ENCODE results near the gene ZNF568. TPM values are rescaled to one million over a fixed set of nuclear protein-coding genes. Genes with fewer than 3 reads are reported as not detected.

Gene ZNF568
- polyA plus RNA-seq, 5 donors, result 19.3 to 31.0 (median 27.9) TPM

- no peak for DNase-seq
These were observed 81.2 kb downstream of the ZNF568 start for GRCh38 chr19:36997152-36997842.

- DNase-seq, result no peak
These were observed 81.7 kb downstream of the ZNF568 start for GRCh38 chr19:36997843-36998235.

- DNase-seq, result no peak
These were observed 83.2 kb downstream of the ZNF568 start for GRCh38 chr19:36999313-36999712.

GRCh38 chr19:37007587-37008220, 91.6 kb downstream of the ZNF568 start:
- DNase-seq, result peak; percentile 61 to 82

- no peak for DNase-seq
These were observed 93.7 kb downstream of the ZNF568 start for GRCh38 chr19:37009871-37010270.

- no peak for DNase-seq
These were observed 96.1 kb downstream of the ZNF568 start for GRCh38 chr19:37012093-37012745.

DNA sequence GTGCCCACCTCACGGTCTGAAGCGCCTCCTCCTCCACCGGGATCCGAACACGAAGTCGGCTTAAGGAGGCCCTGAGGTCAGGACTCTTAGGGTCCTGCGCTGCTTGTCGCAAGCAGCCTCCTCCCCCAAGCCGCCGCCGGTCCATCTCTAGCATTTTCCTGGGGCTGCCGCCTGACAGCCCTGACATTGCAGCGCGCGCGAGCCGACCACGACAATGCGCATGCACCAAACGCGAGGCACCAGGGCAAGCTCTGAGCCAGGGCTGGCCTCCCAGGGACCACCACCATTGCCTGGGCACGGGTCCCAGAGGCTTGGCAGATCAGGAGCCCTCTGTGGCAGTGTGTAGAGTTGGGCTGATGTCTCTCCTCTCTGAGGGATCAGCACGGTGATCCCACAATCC, 98.3 kb downstream of the ZNF568 start:
- no peak for DNase-seq

DNA sequence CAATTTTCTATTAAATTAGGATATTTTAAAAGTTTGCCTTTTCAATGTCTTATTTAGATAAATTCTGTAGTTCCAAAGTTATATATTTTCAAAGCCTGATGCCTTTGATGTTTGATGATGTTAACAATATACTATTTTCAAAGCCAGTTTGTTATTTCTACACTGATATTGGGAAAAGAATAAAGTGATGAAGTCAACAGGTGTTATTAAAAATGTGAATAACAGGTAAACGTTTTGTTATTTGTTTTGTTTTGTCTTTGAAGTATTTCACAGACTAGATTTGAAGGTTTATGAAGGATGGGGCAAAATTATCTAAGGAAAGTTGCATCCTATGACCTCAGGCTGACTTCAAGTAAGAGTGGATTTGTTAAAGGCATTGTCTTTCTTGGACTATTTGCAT, 129.0 kb downstream of the ZNF568 start:
- DNase-seq, result no peak

Other genes starting within 250 kb of the ZNF568 start
- 10 to 100 TPM; 11.2 to 18.2 (median 14.3) TPM for gene ZNF461, start 249.5 kb upstream of the ZNF568 start, polyA plus RNA-seq (ENCODE audit: insufficient read depth in 1 of 5, insufficient read length in 5 of 5, low replicate concordance in 1 of 5)
- gene ZNF567, start 228.7 kb upstream of the ZNF568 start, polyA plus RNA-seq (ENCODE audit: insufficient read depth in 1 of 5, insufficient read length in 5 of 5, low replicate concordance in 1 of 5), result 10 to 100 TPM in 4 of 5 donors, 1 to 10 TPM in 1; 9.9 to 15.7 (median 12.7) TPM
- gene ZNF850, start 143.5 kb upstream of the ZNF568 start, polyA plus RNA-seq (ENCODE audit: insufficient read depth in 1 of 5, insufficient read length in 5 of 5, low replicate concordance in 1 of 5), result 1 to 10 TPM; 2.8 to 6.0 (median 4.3) TPM
- 10 to 100 TPM in 4 of 5 donors, 1 to 10 TPM in 1; 8.8 to 15.7 (median 14.8) TPM for gene ZNF790, start 77.9 kb upstream of the ZNF568 start, polyA plus RNA-seq (ENCODE audit: insufficient read depth in 1 of 5, insufficient read length in 5 of 5, low replicate concordance in 1 of 5)
- gene ZNF345, start 65.5 kb upstream of the ZNF568 start, polyA plus RNA-seq (ENCODE audit: insufficient read depth in 1 of 5, insufficient read length in 5 of 5, low replicate concordance in 1 of 5), result 10 to 100 TPM; 12.6 to 25.2 (median 23.5) TPM
- gene ZNF829, start within 50 bp of the ZNF568 start, polyA plus RNA-seq (ENCODE audit: insufficient read depth in 1 of 5, insufficient read length in 5 of 5, low replicate concordance in 1 of 5), result 1 to 10 TPM; 4.2 to 8.3 (median 7.0) TPM
- gene ZNF420, start 162.1 kb downstream of the ZNF568 start, polyA plus RNA-seq (ENCODE audit: insufficient read depth in 1 of 5, insufficient read length in 5 of 5, low replicate concordance in 1 of 5), result 10 to 100 TPM; 14.5 to 24.8 (median 20.5) TPM